Endodermal cell (in vitro differentiated cells): ENCODE results near the gene CNTN6. TPM values are rescaled to one million over a fixed set of nuclear protein-coding genes. Genes with fewer than 3 reads are reported as not detected.

Experiments used
- DNase-seq: peaks from one replicate; pipeline ENCODE4 v3.0.0-alpha.2; 2017
- H3K27ac ChIP-seq: 2 replicates; pipeline ENCODE4 v1.5.1; 2013; ENCODE audit warnings: mild to moderate bottlenecking, low read depth, low read length, moderate library complexity
- H3K27me3 ChIP-seq: 2 replicates; pipeline ENCODE4 v1.6.1; 2013; ENCODE audit warnings: mild to moderate bottlenecking, low read length, moderate library complexity; ENCODE audit not compliant: insufficient read depth, control insufficient read depth, poor library complexity, severe bottlenecking
- H3K36me3 ChIP-seq: 2 replicates; pipeline ENCODE4 v1.7.0; 2013; ENCODE audit warnings: mild to moderate bottlenecking, low read length, moderate library complexity; ENCODE audit not compliant: control insufficient read depth, insufficient read depth
- H3K4me1 ChIP-seq: one replicate; pipeline ENCODE4 v1.7.0; 2013; ENCODE audit warnings: low read length; ENCODE audit not compliant: control insufficient read depth, insufficient read depth
- H3K4me3 ChIP-seq: 2 replicates; pipeline ENCODE4 v1.5.1; 2013; ENCODE audit warnings: mild to moderate bottlenecking, low read length, moderate library complexity
- H3K9ac ChIP-seq: 2 replicates; pipeline ENCODE4 v1.6.1; 2013; ENCODE audit warnings: mild to moderate bottlenecking, low read length, moderate library complexity; ENCODE audit not compliant: poor library complexity, severe bottlenecking; ENCODE audit errors: extremely low read depth
- H3K9me3 ChIP-seq: 2 replicates; pipeline ENCODE4 v1.6.1; 2013; ENCODE audit warnings: mild to moderate bottlenecking, low read length, moderate library complexity; ENCODE audit not compliant: control insufficient read depth
- H3K27ac Mint-ChIP-seq: 2 replicates; pipeline ENCODE4 v1.8.0; 2020; ENCODE audit warnings: mixed read lengths
- H3K27me3 Mint-ChIP-seq: 2 replicates; pipeline ENCODE4 v1.8.0; 2021; ENCODE audit warnings: mild to moderate bottlenecking, mixed read lengths; ENCODE audit not compliant: insufficient read depth
- H3K36me3 Mint-ChIP-seq: 2 replicates; pipeline ENCODE4 v1.8.0; 2020; ENCODE audit warnings: low read depth, mixed read lengths
- H3K4me1 Mint-ChIP-seq: 2 replicates; pipeline ENCODE4 v1.8.0; 2020; ENCODE audit warnings: mixed read lengths
- H3K4me3 Mint-ChIP-seq: 2 replicates; pipeline ENCODE4 v1.8.0; 2020; ENCODE audit warnings: mild to moderate bottlenecking, moderate library complexity, mixed read lengths
- H3K9me3 Mint-ChIP-seq: 2 replicates; pipeline ENCODE4 v1.8.0; 2020; ENCODE audit warnings: mild to moderate bottlenecking, mixed read lengths
- CTCF ChIP-seq: fragments of 200-600 bp; sonication (generic); conservative IDR thresholded peaks from 2 replicates; pipeline ENCODE4 v1.5.0; 2021; ENCODE audit warnings: antibody characterized with exemption, mild to moderate bottlenecking
- WGBS, 2 experiments: methylation state at CpG; one replicate each; pipeline versions ENCODE4 v1.1.5 to v1.1.7; 2013; ENCODE audit warnings: missing lambda C conversion rate in 2 of 2, mixed read lengths in 1 of 2; ENCODE audit not compliant: insufficient coverage in 1 of 2, insufficient read length in 1 of 2; 5-methylcytosine and 5-hydroxymethylcytosine counted together
- total RNA-seq, 2 donors: library from RNA; stranded (reverse); fragmentation: NEBNext Ultra II Directional in 1 of 2; extraction: Animal tissue kit (Norgen Biotek cat#: 25700) in 1 of 2; gene quantifications; 2 replicates in 1 of 2; 3 replicates in 1 of 2; pipeline ENCODE4 v1.2.1, GENCODE V29; 2021

Gene CNTN6
- total RNA-seq, 2 donors from 2014 or later: 0.31 to 0.51 TPM

DNA sequence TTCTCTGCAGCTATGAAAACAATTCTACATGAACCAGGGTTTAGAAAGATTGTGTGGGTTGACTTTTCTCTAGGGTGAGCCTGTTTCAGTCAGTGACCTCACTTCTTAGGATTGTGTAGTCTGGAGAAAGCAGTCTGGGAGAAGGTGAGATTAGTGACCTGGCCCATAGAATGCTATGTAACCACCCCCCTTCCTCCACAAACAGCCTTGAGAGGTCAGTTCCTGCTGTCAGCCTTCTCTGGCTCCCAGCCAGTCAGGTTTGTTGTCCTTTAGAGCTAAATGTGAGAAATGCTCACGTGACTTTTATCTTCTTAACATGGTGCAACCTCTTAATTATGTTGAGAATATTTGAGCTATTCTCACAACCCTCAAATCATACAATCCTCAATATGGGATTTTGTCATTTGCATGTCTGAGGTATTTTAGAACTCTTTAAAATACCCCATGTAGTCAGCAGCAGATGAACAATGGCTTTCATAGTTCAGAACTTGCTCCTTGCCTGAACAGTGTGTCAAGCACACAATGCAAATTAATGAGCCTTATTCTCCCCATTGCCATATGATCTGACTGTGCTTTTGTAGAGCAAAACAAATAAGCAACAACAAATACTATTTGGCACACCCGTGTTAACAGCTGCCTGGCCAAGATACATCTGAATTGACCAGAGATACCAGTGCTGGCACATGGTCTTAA is 311.6 kb downstream of the CNTN6 start:
- Mint-ChIP-seq H3K27me3 (no peaks in the 10 kb centered on the region), H3K27ac (peak overlapping the region; percentile 87), H3K4me1 (peaks cover 6% of the 10 kb centered on the region), H3K36me3 (no peaks in the 10 kb centered on the region), H3K9me3 (no peaks in the 10 kb centered on the region), H3K4me3 (no peak overlapping the region)
- peak; percentile 77 for DNase-seq
- no peak for TF ChIP-seq CTCF
- H3K9me3 ChIP-seq: peaks cover 33% of the 10 kb centered on the region
- H3K27ac ChIP-seq: peak overlapping the region; percentile 36
- no peaks in the 10 kb centered on the region for H3K36me3 ChIP-seq
- H3K4me3 ChIP-seq: no peak overlapping the region
- no peaks in the 10 kb centered on the region for H3K27me3 ChIP-seq
- WGBS, 2 experiments: 37% methylated on average over 2 of the region's 2 CpGs; no CpG with 5 or more reads in 1 of the 2 experiments
- peak overlapping the region; percentile 9 for H3K9ac ChIP-seq
- no peaks in the 10 kb centered on the region for H3K4me1 ChIP-seq

DNA sequence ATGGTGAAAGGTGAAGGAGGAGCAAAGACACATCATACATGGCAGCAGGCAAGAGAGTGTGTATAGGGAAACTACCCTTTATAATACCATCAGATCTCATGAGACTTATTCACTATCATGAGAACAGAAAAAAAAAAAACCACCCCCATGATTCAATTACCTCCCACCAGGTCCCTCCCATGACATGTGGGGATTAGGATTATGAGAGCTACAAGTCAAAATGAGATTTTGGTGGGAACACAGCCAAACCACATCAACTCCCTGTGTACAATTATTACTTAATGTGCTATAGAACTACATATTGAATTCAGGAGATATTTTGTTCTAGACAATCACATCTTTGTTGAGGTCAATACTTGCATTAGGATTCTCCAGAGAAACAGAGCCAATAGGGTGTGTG is 313.4 kb downstream of the CNTN6 start:
- Histone ChIP-seq H3K4me1 (no peaks in the 10 kb centered on the region), H3K9me3 (peaks cover 21% of the 10 kb centered on the region), H3K4me3 (no peak overlapping the region), H3K36me3 (no peaks in the 10 kb centered on the region), H3K27ac (no peak overlapping the region), H3K9ac (no peak overlapping the region), H3K27me3 (no peaks in the 10 kb centered on the region)
- TF ChIP-seq CTCF: no peak
- Mint-ChIP-seq H3K9me3 (no peaks in the 10 kb centered on the region), H3K27ac (no peak overlapping the region), H3K27me3 (no peaks in the 10 kb centered on the region), H3K4me1 (peaks cover 6% of the 10 kb centered on the region), H3K4me3 (no peak overlapping the region), H3K36me3 (no peaks in the 10 kb centered on the region)
- no peak for DNase-seq

DNA sequence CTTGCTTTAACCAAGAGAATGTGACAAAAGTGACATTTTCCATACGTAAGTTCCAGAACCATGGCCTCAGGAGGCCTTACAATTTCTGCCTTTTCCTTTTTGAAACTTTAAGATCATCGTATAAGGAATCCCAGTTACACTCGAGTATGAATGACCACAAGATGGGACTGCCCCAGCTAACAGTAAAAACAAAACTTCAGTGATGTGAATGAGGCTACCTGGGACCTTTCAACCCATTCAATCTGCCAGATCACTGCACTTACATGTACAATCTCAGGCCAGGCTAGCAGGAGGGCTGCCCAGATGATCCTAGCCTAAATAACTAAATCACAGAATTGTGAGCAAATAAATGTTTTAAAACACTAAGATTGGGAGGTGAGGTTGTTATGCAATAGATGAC is 328.8 kb downstream of the CNTN6 start:
- H3K27ac Mint-ChIP-seq: no peak overlapping the region

More for the DNA sequence above, 328.8 kb downstream of the CNTN6 start:
- Mint-ChIP-seq H3K27me3 (no peaks in the 10 kb centered on the region), H3K36me3 (no peaks in the 10 kb centered on the region), H3K4me1 (no peaks in the 10 kb centered on the region), H3K4me3 (no peak overlapping the region), H3K9me3 (peaks cover 6% of the 10 kb centered on the region)
- Histone ChIP-seq H3K36me3 (no peaks in the 10 kb centered on the region), H3K9ac (no peak overlapping the region), H3K4me3 (no peak overlapping the region), H3K27me3 (no peaks in the 10 kb centered on the region), H3K9me3 (peaks cover 16% of the 10 kb centered on the region), H3K4me1 (no peaks in the 10 kb centered on the region), H3K27ac (no peak overlapping the region)
- WGBS, 2 experiments: 82 to 87% methylated on average over 3 of the region's 3 CpGs
- no peak for DNase-seq
- TF ChIP-seq CTCF: no peak
